ENCODE measurements around the gene SPRY4.
"Not testable (repeated sequence)": the region's sequence is repeated elsewhere in the genome, so short reads cannot be mapped to it uniquely, and the experiment has no call there.

SPRY4 gene

DNA sequence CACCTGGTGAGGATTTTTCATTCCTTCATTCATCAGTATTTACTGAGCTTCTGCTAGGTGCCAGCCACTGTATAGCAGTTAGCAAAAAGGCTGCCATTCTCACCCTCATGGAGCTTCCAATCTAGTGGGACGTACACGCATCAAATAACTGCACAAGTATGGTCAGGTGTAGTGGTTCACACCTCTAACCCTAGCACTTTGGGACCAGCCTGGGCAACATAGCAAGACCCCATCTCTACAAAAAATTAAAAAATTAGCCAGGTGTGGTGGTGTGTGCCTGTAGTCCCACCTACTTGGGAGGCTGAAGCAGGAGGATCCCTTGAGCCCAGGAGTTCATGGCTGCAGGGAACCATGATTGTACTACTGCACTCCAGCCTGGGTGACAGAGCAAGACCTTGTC, 8.9 kb upstream of the SPRY4 start:
- DNase-seq (ENCODE audit: low spot score): not testable (repeated sequence)

DNA sequence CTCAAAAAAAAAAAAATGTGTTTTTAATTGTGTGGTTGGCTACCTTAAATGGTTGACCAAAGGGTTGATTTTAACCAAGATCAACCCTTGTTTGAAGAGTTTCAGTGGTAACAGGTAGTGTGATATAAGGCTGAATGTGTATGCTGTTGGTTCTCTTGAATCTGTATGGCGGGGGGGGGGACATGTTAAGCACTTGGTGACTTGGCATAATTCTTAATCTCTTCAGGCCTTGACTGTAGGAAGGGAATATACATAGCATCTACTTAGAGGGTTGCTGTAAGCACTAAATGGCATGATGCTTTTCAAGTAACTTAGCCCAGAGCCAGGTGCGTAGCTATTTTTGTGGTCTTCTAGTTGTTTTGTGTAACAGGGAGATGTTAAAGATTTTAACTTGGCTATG, 5.6 kb upstream of the SPRY4 start:
- no peak for DNase-seq (ENCODE audit: low spot score)

DNA sequence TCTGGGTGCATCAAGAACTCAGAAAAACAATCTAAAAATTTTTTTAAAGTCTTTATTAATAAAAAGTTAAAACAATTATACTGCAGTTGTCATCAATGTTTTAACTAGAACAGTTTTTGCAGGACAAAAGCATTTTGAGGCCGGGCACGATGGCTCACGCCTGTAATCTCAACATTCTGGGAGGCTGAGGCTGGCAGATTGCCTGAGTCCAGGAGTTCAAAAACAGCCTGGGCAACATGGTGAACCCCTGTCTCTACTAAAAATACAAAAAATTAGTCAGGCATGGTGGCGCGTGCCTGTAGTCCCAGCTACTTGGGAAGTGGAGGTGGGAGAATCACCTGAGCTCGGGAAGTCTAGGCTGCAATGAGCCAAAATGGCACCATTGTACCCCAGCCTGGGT, 5.2 kb upstream of the SPRY4 start:
- DNase-seq (ENCODE audit: low spot score): no peak

DNA sequence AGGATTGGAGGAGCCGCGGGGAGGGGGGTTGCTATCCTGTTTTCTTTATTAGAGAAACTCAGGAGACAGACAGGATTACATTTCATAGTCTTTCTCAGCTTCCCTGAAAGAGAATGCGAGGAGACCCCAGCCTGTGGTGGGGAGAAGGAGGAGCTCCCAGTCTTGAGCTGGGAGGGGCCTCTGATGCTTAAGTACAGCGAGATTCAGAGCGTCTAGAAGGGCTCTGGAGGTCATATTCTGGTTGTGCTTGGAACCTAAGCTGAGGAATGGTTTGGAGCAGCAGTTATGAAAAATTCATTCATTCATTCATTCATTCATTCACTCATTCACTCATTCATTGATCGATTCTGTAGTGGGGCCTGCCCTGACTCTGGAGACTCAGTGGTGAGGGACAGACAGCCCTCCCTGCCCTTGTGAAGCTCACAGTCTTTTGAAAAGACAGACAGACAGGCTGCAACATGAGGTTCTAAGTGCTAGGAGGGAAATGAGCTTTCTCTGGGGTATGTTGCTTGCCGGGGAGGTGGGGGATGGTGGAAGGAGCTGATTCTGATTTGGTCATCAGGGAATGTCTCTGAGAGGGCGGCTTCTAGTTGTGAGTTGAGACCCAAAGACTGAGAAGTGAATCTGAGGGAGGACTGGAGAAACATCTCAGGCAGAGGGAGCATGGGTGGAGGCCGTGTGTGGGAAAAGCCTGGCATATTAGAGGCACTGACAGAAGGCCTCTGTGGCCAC, 2.5 kb upstream of the SPRY4 start:
- no peak for DNase-seq (ENCODE audit: low spot score)

DNA sequence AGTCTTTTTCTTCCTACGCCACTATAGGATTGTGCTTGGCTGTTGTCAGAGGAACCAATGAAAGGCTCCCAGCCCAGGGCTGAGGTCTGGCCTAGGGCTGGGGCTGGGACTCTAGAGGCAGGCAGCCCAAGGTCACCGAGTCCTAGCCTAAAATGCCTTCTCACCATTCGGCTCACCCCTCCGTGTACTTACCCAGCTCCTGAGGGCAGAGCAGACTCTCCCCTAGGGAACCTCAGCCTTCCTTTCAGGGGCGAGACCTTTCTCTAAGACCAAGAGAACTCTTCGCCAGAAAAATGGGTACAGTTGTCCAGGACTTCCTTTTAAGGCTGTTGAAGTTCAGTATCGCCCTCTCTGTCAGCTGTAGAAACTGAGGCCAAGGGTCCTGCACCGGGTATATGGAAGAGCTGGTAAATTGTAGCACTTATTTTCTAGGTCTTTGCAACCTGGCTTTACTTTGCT, 1.7 kb upstream of the SPRY4 start:
- no peak for DNase-seq (ENCODE audit: low spot score)

DNA sequence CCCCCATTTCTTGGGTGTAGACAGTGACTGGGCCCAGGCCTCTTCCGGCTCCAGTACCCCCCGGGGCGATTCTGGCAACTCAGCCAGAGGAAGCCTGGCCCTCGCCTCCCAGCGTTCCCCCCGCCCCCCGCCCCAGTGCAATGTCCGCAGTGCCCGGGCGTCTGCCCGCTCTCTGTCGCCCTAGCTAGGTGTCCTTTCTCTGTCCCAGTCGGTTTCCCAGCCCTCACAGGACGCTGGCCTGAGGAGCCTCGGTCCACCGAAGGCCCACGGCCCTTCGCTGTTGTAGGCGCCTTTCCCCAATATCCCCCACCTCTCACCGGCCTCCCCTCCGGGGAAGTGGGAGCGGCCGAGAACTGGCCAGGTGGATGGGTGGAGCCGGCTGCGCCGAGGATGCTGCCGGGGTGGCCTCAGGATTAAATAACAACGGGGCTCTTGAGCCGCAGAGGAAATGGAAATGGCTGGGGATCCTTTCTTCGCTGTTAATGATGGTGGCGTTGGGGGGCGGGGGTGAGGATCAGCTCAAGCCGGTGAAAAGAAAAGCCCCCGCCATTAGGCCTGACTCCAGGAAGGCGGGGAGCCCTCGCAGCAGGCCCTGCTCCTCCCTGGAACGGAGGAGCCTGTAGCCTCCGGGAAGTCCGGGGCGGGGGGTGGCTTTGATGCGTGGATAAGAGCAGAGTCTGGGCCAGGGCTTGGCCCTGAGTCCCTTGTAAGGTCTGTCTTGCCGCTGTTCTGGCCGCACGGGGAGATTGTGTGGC, 1.1 kb upstream of the SPRY4 start:
- DNase-seq (ENCODE audit: low spot score): peak; percentile 19

DNA sequence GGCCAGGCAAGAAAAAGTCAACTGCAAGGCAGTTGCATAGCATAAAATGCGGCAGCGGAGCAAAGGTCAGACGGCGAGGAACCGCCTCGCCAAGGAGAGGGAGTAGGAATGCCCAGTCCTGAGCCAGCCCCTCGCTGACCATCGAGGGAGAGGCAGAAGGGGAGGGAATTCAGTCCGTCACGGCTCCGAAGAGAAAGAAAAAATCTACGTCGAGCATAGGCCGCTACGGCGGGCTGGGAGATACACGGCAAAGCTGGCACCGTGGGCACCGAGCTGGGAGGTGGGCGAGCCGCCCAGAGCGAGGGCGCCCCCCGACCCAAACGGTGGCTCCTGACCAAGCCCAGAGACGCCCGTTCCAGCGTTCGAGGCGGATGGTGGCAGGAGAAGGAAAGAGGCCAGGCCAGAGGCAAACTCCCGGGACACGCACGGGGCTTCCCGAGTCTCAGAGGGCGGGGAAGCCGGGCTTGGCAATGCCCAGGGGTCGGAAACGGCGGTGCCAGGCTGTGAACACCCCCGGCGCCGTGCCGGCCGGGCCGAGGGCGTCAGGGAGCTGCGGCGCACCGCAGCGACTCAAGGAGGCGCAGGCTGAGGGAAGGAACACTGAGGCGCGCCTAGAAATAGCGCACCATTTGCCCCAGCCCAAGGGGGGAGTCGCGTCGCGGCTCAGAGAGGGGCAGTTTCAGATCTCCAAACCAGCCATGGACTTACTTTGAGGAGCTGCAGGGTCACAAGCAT, 518 bp downstream of the SPRY4 start:
- no peak for DNase-seq (ENCODE audit: low spot score)

DNA sequence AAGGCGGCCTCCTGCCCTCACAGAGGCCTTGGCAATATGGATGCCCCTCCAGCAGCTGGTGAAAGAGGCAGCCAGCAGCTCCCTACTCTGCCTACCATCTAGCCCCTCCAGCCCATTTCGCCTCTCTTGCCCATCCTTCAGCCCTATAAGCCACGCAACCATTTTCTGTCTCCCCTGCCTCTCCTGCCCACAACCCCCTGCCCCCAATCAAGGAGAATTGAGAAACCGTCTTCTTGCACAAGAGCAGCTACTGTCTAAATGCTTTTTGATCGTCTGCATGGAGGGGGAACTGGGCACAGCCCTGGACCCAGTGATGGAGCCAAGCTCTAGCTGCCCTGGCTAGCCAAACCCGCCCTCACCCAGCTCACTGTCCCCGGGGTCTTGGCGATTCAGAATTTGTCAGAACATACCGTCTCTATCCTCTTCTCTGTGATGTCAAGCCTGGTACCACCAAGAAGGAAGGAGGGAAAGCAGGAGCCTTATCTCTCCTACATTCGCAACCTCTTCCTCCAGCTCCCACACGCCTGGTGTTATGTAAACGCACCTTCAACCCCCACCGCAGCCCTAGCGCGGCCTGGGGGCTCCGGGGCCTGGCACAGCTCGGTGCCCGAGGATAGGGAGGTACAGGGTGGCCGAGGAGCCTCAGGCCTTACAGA, 1.2 kb downstream of the SPRY4 start:
- DNase-seq (ENCODE audit: low spot score): no peak

DNA sequence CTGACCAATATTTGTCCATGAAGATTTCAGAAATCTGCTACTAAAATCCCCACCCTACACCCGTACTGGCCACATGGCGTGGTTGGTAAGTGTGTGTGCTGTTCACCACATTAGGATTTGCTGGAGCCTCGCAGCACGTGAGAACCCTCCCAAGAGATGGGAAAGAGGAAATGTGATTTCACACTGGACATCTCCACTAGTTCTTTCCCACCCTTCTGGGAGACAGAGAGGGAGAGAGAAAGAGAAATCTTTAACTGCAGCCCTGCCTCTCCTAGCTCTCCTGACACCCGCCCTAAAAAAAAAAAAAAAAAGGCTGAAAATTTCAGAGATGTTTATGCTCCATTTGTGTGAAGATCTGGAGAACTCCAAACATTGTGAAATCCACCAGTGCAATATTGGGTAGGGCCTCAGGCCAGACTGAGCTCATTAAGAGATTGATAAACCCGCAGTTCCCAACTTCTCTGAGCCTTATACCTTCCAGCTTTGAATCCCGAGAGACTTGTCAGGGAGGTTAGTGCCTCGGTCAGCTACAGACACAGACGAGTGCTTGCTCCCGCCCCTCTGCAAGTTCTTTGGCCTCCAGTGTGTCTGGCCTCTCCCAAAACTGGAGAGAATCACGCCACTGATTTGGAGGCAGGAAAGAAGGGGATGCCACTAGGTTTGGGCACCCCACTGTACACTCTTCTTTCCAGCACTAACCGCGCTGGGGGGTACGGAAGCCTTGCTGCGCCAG, 1.9 kb downstream of the SPRY4 start:
- no peak for DNase-seq (ENCODE audit: low spot score)

DNA sequence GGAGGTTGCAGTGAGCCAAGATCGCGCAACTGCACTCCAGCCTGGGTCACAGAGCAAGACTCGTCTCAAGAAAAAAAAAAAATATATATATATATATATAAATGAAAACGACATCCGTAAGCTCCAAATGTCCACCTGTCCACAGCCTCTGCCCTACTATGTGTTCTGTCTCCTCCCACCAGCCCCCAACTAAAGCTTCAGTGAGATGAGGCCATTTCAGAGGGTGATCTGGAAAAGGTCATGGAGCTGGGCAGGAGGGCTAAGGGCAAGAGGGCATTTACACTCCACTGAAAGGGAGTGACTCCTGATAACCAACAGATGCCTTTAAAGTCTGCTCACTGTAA, 2.4 kb downstream of the SPRY4 start:
- no peak for DNase-seq (ENCODE audit: low spot score)

DNA sequence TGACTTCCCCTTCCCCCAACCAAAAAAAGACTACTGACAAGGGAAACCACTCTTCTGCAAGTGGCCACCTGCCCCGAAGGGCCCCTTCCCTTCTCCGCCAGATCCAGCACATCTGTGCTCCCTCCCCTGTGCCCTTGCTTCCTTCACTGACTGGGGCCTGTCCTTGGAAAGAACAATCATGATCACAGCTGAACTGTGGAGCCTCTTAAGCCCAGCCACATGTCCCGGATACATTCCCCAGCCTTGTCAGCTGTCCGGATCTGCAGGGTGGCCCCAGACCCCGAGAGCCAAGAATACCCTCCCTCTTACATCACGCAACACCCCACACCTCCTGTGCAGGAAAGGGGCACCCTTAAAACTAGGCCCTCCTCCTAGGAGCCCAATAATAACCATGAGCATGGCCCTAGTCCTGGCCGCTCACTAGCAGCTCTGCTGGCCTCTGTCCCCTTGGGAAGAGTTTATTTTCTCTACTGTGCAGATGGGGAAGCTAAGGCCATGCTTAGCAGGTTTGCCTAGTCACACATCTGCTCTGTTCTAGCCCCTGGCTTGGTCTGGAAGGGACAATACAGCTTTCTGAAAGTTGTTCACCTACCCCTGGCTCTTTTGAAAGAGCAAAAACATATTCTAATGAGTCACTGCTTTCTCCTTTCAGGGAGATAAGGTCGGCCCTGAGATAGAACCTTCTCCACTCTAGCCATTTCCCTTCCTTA, 3.8 kb downstream of the SPRY4 start:
- no peak for DNase-seq (ENCODE audit: low spot score)

DNA sequence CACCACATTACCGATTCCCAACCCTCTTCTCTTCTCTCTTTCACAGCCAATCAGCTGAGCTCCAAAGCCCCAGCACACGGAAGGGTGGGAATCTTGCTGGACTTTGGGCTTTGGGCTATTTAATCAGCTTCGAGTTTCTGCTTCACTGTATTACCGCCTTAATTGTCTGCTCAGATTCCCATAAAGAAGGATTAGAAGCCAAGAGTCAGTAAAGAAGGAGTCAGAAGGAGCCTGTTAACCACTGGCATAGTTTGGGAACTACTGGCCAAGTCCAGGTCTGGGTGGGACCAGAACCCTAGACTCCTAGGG, 4.4 kb downstream of the SPRY4 start:
- no peak for DNase-seq (ENCODE audit: low spot score)

DNA sequence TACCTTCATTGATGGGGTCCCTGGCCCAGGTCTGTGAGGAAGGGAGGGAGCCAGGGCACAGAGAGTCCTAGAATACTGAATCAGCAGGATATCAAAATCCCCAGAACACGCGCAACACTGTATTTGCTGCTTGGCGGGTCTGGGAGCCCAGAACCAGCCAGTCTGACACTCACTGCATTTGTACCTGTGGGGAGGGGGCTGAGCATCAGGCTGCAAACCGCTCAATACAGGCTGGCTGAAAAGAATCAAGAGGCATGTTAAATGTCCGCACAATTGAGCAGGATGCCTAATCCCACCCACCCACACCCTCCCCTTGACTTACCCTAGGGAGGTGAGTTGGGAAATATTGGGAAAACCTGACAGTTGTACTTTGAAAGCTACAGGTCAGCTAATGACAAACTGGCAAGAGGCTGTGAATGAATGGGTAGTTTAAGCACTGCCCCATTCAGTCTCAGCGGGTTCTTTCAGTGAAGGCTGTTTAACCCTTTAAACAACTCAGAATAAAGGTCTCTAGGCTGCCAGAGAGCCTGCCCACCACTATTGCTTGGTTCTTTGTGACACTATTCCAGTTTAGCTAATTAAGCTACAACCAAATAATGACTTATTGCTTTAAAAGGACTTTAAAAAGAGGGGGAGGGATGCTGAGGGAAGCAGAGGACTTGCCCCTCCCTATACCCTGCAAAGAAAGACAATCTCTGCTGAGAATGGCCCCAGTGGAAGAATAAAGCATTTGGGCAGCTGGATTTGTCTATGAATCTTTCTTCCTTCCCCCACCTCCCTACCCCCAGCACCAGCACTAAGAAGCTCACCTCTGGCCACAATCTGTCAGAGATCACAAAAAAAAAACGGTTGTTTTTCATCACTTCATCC, 5.0 kb downstream of the SPRY4 start:
- no peak for DNase-seq (ENCODE audit: low spot score)

DNA sequence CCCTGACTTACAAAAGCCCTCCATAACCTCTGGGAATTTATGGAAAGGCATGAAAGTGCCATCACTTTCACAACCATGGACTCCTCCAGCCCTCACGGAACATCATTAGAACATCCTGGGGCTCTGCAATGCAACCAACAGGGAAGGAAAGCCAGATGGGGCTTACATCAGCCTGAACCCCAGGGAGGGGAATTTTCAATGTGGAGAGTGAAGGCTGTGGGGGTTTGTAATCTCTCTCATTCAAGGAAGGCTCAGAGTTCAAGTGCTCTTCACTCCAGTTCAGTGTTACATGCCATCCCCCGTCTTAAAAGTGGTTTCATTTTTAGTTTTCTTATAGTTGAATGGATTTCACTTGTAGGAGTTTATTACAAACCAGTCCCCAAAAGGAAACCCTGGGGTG, 5.7 kb downstream of the SPRY4 start:
- no peak for DNase-seq (ENCODE audit: low spot score)

DNA sequence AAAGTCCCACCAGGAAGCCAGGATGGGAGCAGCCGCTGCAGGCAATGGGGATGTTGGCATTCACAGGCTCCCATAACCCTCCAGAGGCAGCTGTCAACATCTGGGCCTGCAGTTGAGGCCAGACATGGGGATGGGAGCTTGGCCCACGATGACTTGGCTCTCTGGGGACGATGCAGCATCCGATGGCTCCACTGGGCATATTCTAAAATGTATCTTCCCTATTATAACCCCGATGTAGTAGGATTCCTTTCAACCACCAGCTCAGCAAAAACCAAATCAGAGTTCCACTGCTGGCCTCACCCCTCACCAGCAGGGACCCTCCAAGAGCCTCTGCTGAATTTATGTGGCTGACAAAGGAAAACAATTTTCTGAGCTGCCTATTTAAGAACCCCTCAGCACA, 7.1 kb downstream of the SPRY4 start:
- no peak for DNase-seq (ENCODE audit: low spot score)

DNA sequence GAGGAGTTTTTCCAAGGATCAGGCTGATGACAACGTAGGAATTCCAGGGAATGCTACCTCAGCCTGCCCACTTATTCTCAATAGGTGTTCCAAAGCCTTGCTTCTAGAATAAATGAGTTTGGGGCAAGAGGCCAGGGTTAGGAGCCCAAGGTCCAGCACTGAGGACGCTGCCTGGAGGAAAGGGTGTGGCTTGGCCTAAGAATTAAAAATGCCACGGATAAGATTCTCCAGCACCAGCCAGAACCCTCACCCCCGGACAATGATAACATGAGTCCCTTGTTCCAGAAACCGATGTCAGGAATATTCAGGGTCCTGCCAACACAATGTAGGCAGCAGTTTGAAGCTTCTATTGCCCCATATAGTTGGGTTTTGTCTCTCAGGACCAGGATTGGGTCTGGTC, 7.6 kb downstream of the SPRY4 start:
- no peak for DNase-seq (ENCODE audit: low spot score)

DNA sequence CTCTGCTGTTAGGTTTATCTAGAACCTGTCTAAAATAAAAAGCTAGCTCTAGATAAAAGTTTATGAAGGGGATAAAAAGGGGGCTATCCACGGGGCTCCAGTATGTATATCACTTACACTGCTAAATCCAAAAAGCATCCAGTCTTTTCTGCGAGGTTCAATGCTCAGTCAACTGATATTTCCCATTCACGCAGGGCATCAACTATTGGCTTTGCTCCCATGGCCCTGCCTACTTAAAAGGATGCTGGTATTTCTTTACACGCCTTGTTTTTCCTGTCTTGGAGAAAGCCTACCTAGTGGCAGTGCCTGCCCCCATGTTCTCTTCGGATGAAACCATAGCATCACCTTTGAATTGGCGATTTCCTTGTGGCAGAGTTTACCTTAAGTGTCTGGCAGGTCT, 8.1 kb downstream of the SPRY4 start:
- DNase-seq (ENCODE audit: low spot score): no peak

DNA sequence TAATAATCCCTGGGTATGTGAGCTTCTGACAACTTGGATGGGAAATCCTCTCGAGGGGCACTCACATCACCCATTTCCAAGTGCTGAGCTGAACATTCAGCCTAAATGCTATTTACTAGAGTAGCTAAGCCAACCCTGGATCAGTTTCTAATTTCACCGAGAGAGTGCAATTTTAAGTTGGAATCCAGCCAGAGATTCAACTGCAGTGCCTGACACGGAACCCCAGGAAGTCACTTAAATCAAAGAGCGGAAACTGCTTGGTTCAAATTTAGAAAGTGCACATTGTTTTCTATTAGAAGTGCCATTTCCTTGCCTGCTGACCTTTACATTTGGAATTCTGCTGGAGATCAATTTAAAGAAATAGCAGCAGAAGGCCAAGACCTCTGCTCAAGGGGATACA, 8.8 kb downstream of the SPRY4 start:
- no peak for DNase-seq (ENCODE audit: low spot score)

DNA sequence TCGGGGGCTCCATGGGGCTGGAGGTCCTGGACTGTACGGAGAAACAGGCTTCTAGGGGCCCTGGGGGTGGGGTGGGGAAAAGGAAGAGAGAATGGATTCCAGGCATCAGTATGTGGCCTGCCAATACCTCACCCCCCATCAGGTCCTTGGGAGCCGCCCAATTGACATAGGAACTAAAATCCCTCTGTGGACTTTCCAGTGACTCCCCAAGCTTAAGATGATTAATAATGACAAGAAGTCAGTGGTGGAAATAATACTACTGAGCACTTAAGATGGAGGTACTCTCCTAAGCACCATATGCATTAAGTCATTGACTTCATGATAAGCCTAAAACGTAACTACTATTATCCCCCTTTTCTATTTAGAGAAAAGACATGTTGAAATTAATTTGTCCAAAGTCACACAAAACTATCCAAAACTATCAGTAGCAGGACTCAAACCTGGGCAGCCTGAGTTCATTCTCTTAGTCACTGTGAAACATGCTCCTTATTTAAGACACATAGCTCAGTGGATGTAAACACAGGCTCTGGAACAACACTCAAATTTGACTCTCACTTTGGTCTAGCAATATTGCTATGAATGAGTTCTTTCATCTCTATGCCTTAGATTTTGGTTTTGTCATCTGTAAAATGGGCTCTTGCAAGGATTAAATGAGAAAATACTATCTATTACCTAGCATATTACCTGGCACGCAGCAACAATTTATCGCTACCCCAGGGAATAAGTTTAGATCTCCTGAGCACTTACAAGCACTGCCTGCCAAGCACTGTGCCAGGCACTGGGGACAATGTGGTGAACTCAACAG, 9.5 kb downstream of the SPRY4 start:
- no peak for DNase-seq (ENCODE audit: low spot score)

DNA sequence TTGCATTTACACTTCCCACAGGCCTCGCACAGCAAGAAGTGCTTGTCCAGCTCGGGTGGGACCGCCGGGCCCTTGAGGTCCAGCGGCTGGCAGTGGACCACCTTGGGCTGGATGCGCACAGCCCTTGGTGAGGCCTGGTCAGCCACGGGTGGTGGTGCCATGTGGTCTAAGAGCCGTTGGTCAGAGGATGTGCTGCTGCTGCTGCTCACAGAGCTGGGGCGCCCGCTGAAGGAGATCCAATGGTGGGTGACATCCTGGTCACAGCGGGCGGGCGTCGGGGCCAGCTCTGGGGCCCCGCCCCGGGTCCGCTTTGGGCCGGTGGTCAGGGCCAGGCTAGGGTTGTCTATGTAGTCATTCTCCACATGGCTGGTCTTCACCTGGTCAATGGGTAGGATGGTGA, 10.2 kb downstream of the SPRY4 start:
- no peak for DNase-seq (ENCODE audit: low spot score)

All from activated CD4-positive, alpha-beta T cell treated with anti-CD3 and anti-CD28 coated beads, Interleukin-2, Interleukin-4, amounts not matched to agents 100 ng/mL and 50 ng/mL, durations not matched to agents 16 hours and 8 hours (primary cell).